K562 treated with DMSO at 1 percent for 4 hours (cell line): ENCODE measurements around the gene SNX17. TPM values are rescaled to one million over a fixed set of nuclear protein-coding genes. Genes with fewer than 3 reads are reported as not detected.

Source experiments
- total RNA-seq: library from RNA; unstranded; fragments of 300-600 nt; gene quantifications from 2 replicates; pipeline ENCODE4 v1.2.3, GENCODE V29; 2022; ENCODE audit not compliant: insufficient read depth

The SNX17 gene
- total RNA-seq: 72.9 and 81.1 TPM in 2 replicates

GRCh38 chr2:27370026-27370815 lies at the start of gene SNX17, which contains the start of gene EIF2B4:
Gene SNX17 (plus strand): TSS chr2:27370616. CDS start chr2:27370744, 128 bp downstream.
Gene EIF2B4 (minus strand): TSS chr2:27370338. CDS start chr2:27370314, 24 bp downstream.

GRCh38 chr2:27322766-27323595 lies 47.4 kb upstream of the SNX17 start, which contains the start of gene MPV17:
Gene MPV17 (minus strand): TSS chr2:27323097. CDS start chr2:27322517, 580 bp downstream.

GRCh38 chr2:27356382-27357181 lies 13.8 kb upstream of the SNX17 start, which contains the start of gene GTF3C2:
Gene GTF3C2 (minus strand): TSS chr2:27356764. CDS start chr2:27343554, 13,210 bp downstream.

GRCh38 chr2:27380626-27381545 lies 10.5 kb downstream of the SNX17 start, which contains the start of gene ZNF513:
Gene ZNF513 (minus strand): TSS chr2:27380734. CDS start chr2:27380526, 208 bp downstream.

GRCh38 chr2:27409321-27410073 lies 39.1 kb downstream of the SNX17 start, which contains the start of gene PPM1G:
Gene PPM1G (minus strand): TSS chr2:27409591. CDS start chr2:27409422, 169 bp downstream.

Other genes starting within 250 kb of the SNX17 start
- not detected in 2 replicates for gene ABHD1, start 246.8 kb upstream of the SNX17 start, total RNA-seq
- 71.3 and 72.7 TPM in 2 replicates for gene PREB, start 236.0 kb upstream of the SNX17 start, total RNA-seq
- not detected in 2 replicates for gene PRR30, start 231.2 kb upstream of the SNX17 start, total RNA-seq
- not detected in 2 replicates for gene TCF23, start 221.6 kb upstream of the SNX17 start, total RNA-seq
- 87.2 and 192 TPM in 2 replicates for gene ATRAID, start 158.6 kb upstream of the SNX17 start, total RNA-seq
- 36.2 and 42.0 TPM in 2 replicates for gene SLC5A6, start 158.3 kb upstream of the SNX17 start, total RNA-seq
- gene CAD, start 153.2 kb upstream of the SNX17 start, total RNA-seq: 56.2 and 60.6 TPM in 2 replicates
- 0.60 and 1.5 TPM in 2 replicates for gene SLC30A3, start 107.6 kb upstream of the SNX17 start, total RNA-seq
- gene DNAJC5G, start 95.2 kb upstream of the SNX17 start, total RNA-seq: not detected in 2 replicates
- gene TRIM54, start 88.2 kb upstream of the SNX17 start, total RNA-seq: not detected in 2 replicates
- gene UCN, start 62.2 kb upstream of the SNX17 start, total RNA-seq: 5.5 and 7.0 TPM in 2 replicates
- gene MPV17, start 47.5 kb upstream of the SNX17 start, total RNA-seq: 62.7 and 64.9 TPM in 2 replicates
- 36.2 and 43.2 TPM in 2 replicates for gene GTF3C2, start 13.9 kb upstream of the SNX17 start, total RNA-seq
- gene EIF2B4, start 278 bp upstream of the SNX17 start, total RNA-seq: 46.9 and 57.9 TPM in 2 replicates
- 10.0 and 12.0 TPM in 2 replicates for gene ZNF513, start 10.1 kb downstream of the SNX17 start, total RNA-seq
- 126 and 139 TPM in 2 replicates for gene PPM1G, start 39.0 kb downstream of the SNX17 start, total RNA-seq
- 56.6 and 73.3 TPM in 2 replicates for gene NRBP1, start 58.0 kb downstream of the SNX17 start, total RNA-seq
- 1.9 TPM in 2 replicates for gene KRTCAP3, start 71.8 kb downstream of the SNX17 start, total RNA-seq
- 7.5 and 11.8 TPM in 2 replicates for gene IFT172, start 119.1 kb downstream of the SNX17 start, total RNA-seq
- 19.7 and 20.8 TPM in 2 replicates for gene FNDC4, start 124.6 kb downstream of the SNX17 start, total RNA-seq
- 0.75 TPM in 1 of 2 replicates, not detected in the other for gene GCKR, start 126.2 kb downstream of the SNX17 start, total RNA-seq
- 20.0 and 39.5 TPM in 2 replicates for gene ZNF512, start 212.4 kb downstream of the SNX17 start, total RNA-seq